ENCODE measurements around the gene FAM222A.

DNA sequence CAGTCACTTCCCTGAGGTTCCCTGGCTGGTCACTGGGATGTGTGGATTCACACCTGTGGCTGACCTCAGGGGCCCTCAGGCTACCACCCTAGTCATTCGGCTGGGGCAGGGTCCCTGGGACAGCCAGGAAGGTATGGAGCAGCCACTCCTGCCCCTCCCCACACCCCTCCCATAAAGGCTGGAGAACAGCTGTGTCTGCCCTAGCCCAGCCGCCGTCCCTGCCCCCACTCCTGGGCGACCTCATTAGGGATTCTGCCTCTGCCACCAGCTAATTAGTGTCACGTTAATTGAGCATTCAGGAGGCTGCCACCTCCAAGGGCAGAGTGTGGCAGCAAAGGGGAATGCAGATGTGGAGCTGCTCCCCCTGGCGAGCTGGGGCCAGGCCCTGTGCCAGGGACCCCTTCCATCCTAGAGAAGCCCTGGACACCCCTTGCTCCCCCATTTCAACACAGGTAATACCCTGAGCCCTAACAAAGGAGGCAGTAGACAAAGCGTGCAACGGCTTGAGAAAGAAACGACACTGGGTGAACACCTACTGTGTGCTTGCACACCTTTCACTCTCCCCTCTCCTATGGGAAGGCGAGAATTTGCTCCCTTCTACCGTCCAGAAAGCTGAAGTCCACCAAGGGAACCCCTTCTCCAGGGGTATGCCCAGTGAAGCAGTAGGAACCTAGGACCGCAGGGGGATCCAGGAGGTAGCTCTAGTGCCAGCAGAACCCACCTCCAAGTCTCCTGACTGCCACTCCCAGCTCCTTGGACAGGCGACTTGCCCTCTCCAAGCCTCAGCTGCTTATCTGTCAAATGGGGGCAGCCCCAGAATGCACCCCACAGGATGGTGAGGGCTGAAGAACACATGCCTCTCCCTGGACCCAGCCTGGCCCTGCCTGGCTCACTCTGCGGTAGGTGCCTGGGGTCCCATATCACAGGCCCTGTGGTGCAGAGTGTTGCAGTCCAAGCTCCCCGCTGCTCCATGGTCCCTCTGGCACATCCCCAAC is 45.1 kb downstream of the FAM222A start:
- no peak for TF ChIP-seq POLR2A (IDR thresholded peaks at IDR 0.05)
- TF ChIP-seq CTCF (IDR thresholded peaks at IDR 0.05 in 4 of 5, conservative IDR thresholded peaks at IDR 0.05 in 1 of 5), result no peak

Measured in gastrocnemius medialis (tissue), 4 donors.